Esophagus muscularis mucosa (tissue), 4 donors: ENCODE results near the gene MCOLN3. TPM values are rescaled to one million over a fixed set of nuclear protein-coding genes. Genes with fewer than 3 reads are reported as not detected.
"Not testable (repeated sequence)": the region's sequence is repeated elsewhere in the genome, so short reads cannot be mapped to it uniquely, and the experiment has no call there.

Source experiments
- DNase-seq: peaks from one replicate; pipeline ENCODE4 v3.0.0-alpha.2; 2017; ENCODE audit errors: extremely low spot score
- H3K27ac ChIP-seq, 4 donors: fragments of 200-600 bp; sonication (generic); replicated peaks in 1 of 4; 1 replicate in 3 of 4; 2 replicates in 1 of 4; pipeline ENCODE4 v1.5.1; 2016 to 2019; ENCODE audit warnings: mild to moderate bottlenecking in 1 of 4
- H3K27me3 ChIP-seq, 4 donors: fragments of 200-600 bp; sonication (generic); one replicate each; pipeline versions ENCODE4 v1.5.1 to v1.6.0; 2016 to 2019
- H3K36me3 ChIP-seq, 4 donors: fragments of 200-600 bp; sonication (generic); one replicate each; pipeline ENCODE4 v1.5.1; 2016 to 2019
- H3K4me1 ChIP-seq, 4 donors: fragments of 200-600 bp; sonication (generic); one replicate each; pipeline ENCODE4 v1.5.1; 2016 to 2019
- H3K4me3 ChIP-seq, 4 donors: fragments of 200-600 bp; sonication (generic); 1 replicate in 2 of 4; 2 replicates in 2 of 4; pipeline ENCODE4 v1.5.1; 2016 to 2019; ENCODE audit warnings: mild to moderate bottlenecking in 4 of 4, moderate library complexity in 1 of 4
- H3K9me3 ChIP-seq, 4 donors: fragments of 200-600 bp; sonication (generic); 1 replicate in 3 of 4; 2 replicates in 1 of 4; pipeline ENCODE4 v1.5.1; 2016 to 2019
- EP300 ChIP-seq: sonication (generic); formaldehyde crosslinking; IDR thresholded peaks from one replicate; pipeline ENCODE4 v1.6.1; 2017; ENCODE audit warnings: antibody characterized with exemption
- POLR2A ChIP-seq: fragments of 450-650 bp; IDR thresholded peaks from one replicate; pipeline ENCODE4 v1.6.1; 2017; ENCODE audit warnings: antibody characterized with exemption, moderate library complexity, mild to moderate bottlenecking, low read depth
- POLR2AphosphoS5 ChIP-seq, 2 donors: sonication (generic); formaldehyde crosslinking; IDR thresholded peaks; one replicate each; pipeline ENCODE4 v1.6.1; 2017; ENCODE audit warnings: antibody characterized with exemption in 2 of 2
- WGBS: methylation state at CpG from one replicate; pipeline ENCODE4 v1.1.5; 2018; 5-methylcytosine and 5-hydroxymethylcytosine counted together
- intact Hi-C: fragments of 100-400 bp; cut with DNase I; formaldehyde crosslinking; loops from one replicate; pipeline ENCODE4 v1.15.1; 2023
- total RNA-seq, 4 donors: library from RNA; depleted of rRNA; stranded (reverse); fragments of >200 nt; gene quantifications; one replicate each; pipeline versions ENCODE4 v1.1.0 to v1.2.1, GENCODE V29; 2016
- TF ChIP-seq, protein P1 (sequence below), 3 experiments: fragments of 200-600 bp in 2 of 3; fragments of 450-650 bp in 1 of 3; sonication (generic) in 2 of 3; IDR thresholded peaks; one replicate each; pipeline ENCODE4 v1.5.1; 2017 to 2019; ENCODE audit warnings: antibody characterized with exemption in 3 of 3, mild to moderate bottlenecking in 2 of 3, moderate library complexity in 1 of 3

Gene MCOLN3
- total RNA-seq, 4 donors from 2014 or later, result 0.65 to 2.1 (median 1.0) TPM

DNA sequence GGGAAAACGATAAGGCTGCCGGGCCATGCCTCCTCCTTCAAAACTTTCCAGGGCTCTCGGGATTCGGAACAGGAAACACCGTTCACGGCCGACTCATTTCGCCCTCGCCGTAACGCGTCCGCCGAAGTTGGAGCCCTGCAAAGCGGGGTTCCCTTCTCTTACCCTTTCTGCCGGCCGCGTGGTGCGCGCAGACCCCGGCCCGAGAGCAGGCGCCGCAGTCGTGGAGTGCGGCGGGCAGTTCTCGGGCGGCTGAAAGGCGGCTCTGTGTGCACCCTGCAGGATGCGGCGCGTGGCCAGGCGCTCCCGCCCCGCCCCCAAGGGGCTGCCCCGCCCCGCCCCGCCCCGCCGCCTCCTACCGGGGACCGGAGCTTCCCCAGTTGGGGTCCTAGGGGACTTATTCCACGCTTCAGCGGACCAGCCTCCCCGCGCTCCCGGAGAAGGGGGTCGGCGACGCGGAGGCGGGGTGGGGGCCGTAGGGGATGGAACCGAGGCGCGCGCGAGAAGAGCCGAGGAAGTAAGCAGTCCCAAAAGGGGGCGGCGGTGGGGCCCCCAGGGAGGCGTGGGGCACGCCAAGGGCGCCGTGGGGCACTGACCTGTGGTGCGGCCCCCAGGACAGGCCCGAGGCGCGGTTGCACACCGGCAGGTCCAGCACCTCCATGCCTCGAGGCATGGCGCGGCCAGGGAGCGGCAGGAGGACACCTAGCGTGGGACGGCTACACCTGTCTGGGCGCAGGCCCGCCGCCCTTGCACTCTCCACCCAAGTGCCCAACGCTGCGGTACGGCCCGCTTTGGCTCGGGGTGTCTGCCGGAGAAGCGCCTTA, 51.2 kb downstream of the MCOLN3 start, which contains the start of gene MCOLN2:
MCOLN2 (minus strand) TSS at position 268 of the 821 bp plus-strand sequence; CDS start at position 27, 241 bp downstream.
- H3K4me3 ChIP-seq, result peak within 1 kb of the TSS; percentile 57 to 63 (median 61)
- H3K9me3 ChIP-seq, result no peaks in the 10 kb centered on the region
- no peaks in the 10 kb centered on the region for H3K36me3 ChIP-seq
- WGBS, result under 1% methylated on average over 18 of the region's 87 CpGs
- peaks cover 0 to 60% (median 17%) of the 10 kb centered on the region in 4 donors for H3K27me3 ChIP-seq
- TF ChIP-seq, protein P1, sequence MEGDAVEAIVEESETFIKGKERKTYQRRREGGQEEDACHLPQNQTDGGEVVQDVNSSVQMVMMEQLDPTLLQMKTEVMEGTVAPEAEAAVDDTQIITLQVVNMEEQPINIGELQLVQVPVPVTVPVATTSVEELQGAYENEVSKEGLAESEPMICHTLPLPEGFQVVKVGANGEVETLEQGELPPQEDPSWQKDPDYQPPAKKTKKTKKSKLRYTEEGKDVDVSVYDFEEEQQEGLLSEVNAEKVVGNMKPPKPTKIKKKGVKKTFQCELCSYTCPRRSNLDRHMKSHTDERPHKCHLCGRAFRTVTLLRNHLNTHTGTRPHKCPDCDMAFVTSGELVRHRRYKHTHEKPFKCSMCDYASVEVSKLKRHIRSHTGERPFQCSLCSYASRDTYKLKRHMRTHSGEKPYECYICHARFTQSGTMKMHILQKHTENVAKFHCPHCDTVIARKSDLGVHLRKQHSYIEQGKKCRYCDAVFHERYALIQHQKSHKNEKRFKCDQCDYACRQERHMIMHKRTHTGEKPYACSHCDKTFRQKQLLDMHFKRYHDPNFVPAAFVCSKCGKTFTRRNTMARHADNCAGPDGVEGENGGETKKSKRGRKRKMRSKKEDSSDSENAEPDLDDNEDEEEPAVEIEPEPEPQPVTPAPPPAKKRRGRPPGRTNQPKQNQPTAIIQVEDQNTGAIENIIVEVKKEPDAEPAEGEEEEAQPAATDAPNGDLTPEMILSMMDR (IDR thresholded peaks at IDR 0.05), result no peak
- TF ChIP-seq POLR2AphosphoS5 (IDR thresholded peaks at IDR 0.05) (no peak), EP300 (no peak), POLR2A (no peak)
- no peak within 1 kb of the TSS for H3K27ac ChIP-seq
- intact Hi-C loops, result no loop called here
- DNase-seq, result no peak
- peaks cover 18 to 29% (median 25%) of the 10 kb centered on the region in 4 donors for H3K4me1 ChIP-seq

DNA sequence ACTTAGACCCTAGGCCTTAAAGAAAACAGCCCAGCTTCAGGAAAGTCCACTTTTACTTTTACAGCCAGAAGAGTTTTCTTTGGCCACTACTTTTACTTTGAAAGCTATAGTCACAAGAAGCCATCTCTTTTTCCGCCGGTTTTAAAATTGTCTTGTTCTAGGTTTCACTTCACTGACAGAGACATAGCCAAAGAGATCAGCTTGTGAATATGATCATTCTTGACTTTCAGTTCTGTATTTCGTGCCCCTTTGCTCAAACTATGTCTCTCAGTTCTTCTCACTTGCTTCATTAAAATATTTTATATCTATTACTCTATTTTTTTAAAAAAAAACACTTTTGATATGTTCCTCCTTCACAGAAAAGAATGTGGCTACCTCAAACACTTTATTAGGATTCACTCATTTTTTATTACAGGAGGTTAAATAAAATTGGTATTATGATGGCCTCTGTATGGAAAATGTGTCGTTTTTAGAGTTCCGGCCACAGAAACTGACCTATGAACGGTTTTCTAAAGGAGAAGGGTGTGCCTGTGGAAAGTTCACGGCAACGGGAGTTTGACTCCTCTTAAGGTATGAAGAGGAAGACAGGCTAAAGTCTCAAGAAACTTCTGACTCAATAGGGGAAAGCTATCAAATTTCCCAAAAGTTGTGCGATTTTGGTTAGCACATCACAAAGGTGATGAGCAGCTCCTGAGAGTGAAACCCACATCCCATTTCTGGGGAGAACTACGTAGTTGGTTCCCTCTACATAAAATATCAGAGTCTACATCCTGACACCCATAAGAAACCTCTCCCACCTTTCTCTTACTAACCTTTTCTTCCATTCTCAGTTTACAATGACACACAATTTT, 52.6 kb downstream of the MCOLN3 start:
- DNase-seq, result no peak
- WGBS, result 77% methylated on average over 10 of the region's 10 CpGs
- Histone ChIP-seq H3K27ac (no peak overlapping the region), H3K9me3 (no peaks in the 10 kb centered on the region), H3K36me3 (no peaks in the 10 kb centered on the region), H3K27me3 (peaks cover 0 to 46% (median 17%) of the 10 kb centered on the region in 4 donors), H3K4me1 (peaks cover 18 to 29% (median 25%) of the 10 kb centered on the region in 4 donors), H3K4me3 (peak overlapping the region in 1 of 4 donors; percentile 63)
- TF ChIP-seq, protein P1 (IDR thresholded peaks at IDR 0.05), result no peak
- TF ChIP-seq POLR2A (no peak), EP300 (no peak), POLR2AphosphoS5 (IDR thresholded peaks at IDR 0.05) (no peak)
- intact Hi-C loops, result no loop called here

DNA sequence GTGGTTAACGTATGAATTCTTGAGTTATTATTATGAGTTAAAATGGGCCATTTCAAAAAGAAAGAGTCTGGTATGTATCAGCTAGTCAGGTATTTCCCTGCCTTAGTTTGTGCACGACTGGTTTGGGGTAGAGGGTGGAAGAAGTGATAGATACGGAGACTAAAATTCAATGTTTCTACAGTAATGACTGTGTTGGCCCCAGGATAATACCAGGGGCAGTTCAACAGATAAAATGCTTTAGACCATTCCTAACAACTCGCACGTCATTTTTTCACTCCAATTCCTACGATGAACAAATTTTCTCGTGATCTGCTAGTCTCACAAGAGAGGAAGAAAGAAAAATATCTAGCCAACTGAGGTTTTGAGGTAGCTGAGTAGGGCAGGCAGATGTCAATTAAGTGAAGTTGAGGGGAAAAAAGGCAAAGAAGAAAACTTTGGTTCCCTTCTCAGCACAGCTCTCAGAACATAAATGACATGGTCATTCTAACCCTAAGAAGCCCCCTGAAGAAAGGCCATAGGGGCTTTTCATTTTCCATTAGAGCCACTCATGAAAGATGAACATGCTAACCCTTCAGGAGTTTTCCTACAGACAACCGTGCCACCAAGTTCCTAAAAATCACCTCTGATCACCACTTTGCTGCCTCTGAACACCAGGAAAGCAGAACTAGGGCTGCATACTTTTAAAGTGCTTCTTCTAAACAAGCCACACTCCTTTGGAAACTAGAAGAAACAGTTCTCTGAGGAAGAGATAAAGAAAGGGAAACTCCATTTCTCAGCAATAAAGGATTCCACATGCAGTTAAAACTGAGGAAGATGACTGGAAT, 57.0 kb downstream of the MCOLN3 start:
- DNase-seq, result no peak
- Histone ChIP-seq H3K36me3 (no peaks in the 10 kb centered on the region), H3K4me3 (no peak overlapping the region), H3K27me3 (peaks cover 0 to 6% (median under 1%) of the 10 kb centered on the region in 4 donors), H3K4me1 (peaks cover 0 to under 1% (median under 1%) of the 10 kb centered on the region in 4 donors), H3K9me3 (no peaks in the 10 kb centered on the region), H3K27ac (no peak overlapping the region)
- 70% methylated on average over 8 of the region's 8 CpGs for WGBS
- intact Hi-C loops, result no loop called here
- TF ChIP-seq, protein P1 (IDR thresholded peaks at IDR 0.05), result no peak
- TF ChIP-seq POLR2AphosphoS5 (IDR thresholded peaks at IDR 0.05) (no peak), POLR2A (no peak), EP300 (no peak)

DNA sequence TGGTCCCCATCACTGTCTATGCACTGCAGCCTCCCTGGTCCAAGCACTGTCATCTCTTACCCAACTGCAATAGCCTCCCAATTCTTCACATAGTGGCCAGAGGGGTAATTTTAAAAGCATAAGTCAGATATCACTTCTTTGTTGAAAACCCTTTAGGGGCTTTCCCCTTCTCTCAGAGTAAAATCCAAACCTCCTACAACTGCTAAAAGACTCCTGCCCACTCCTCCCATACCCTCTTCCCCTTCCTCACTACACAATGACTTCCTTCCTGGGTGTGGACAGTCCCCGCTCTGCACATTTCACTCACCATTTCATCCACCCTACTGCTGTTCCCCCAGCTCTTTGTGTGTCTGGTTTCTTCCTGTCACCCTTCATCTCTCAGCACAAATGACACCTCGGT, 59.7 kb downstream of the MCOLN3 start:
- DNase-seq, result no peak
- no peaks in the 10 kb centered on the region for H3K9me3 ChIP-seq
- H3K4me3 ChIP-seq, result no peak overlapping the region
- 55% methylated on average over 2 of the region's 2 CpGs for WGBS
- H3K36me3 ChIP-seq, result no peaks in the 10 kb centered on the region
- intact Hi-C loops, result no loop called here
- no peak for TF ChIP-seq POLR2A
- no peak overlapping the region for H3K27ac ChIP-seq
- no peaks in the 10 kb centered on the region for H3K27me3 ChIP-seq
- no peaks in the 10 kb centered on the region for H3K4me1 ChIP-seq

DNA sequence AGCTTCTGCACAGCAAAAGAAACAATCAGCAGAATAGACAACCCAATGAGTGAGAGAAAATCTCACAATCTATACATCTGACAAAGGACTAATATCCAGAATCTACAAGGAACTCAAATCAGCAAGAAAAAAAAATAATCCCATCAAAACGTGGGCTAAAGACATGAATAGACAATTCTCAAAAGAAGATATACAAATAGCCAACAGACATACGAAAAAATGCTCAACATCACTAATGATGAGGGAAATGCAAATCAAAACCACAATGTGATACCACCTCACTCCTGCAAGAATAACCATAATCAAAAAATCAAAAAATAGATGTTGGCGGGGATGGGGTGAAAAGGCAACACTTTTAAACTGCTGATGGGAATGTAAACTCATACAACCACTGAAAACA, 61.7 kb downstream of the MCOLN3 start:
- H3K27ac ChIP-seq, H3K9me3 ChIP-seq, H3K4me1 ChIP-seq, H3K27me3 ChIP-seq, intact Hi-C loops, DNase-seq, H3K36me3 ChIP-seq, H3K4me3 ChIP-seq: not testable (repeated sequence)
- WGBS, result 82% methylated on average over 3 of the region's 3 CpGs
